ENCODE measurements around the gene KCNB1. TPM values are rescaled to one million over a fixed set of nuclear protein-coding genes. Genes with fewer than 3 reads are reported as not detected.

The KCNB1 gene
- total RNA-seq, 2 experiments from 2014 or later, result not detected

GRCh38 chr20:49496043-49496442, 13.6 kb upstream of the KCNB1 start:
- ChIA-PET CTCF (interaction anchor here (4.0 kb wide), 1 partner anchor 12 kb away, joined by 16 read pairs; no protein-coding TSS in a partner anchor), POLR2A (no interaction called here)
- DNase-seq (no peak), ATAC-seq (no peak)
- Mint-ChIP-seq H3K27me3 (ENCODE audit: low read depth) (peaks cover 35% of the 10 kb centered on the region), H3K27ac (no peak overlapping the region), H3K36me3 (ENCODE audit: low read depth) (no peaks in the 10 kb centered on the region), H3K4me3 (no peak overlapping the region), H3K9me3 (ENCODE audit: insufficient read depth) (no peaks in the 10 kb centered on the region), H3K4me1 (ENCODE audit: low read depth) (no peaks in the 10 kb centered on the region)

DNA sequence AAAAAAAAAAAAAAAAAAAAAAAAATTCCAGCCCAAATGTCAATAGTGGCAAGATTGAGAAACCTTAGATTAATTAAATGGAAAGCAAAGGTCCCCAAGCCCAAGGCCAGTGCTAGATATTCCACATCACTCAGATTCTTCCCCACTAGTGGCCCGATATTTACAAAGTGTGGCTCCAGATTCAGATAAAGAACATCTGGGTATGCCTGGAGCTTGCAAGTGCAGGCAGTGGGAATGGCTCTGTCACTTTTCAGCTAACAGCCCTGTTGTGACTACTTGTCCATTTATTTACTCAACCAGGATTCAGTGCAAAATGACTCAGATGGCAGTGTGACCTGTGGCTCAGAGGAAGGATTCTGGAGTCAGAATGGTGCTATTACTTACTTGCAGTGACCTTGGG, 8.2 kb upstream of the KCNB1 start:
- DNase-seq (no peak), ATAC-seq (no peak)
- Mint-ChIP-seq H3K27ac (no peak overlapping the region), H3K36me3 (ENCODE audit: low read depth) (no peaks in the 10 kb centered on the region), H3K9me3 (ENCODE audit: insufficient read depth) (no peaks in the 10 kb centered on the region), H3K4me3 (no peak overlapping the region), H3K4me1 (ENCODE audit: low read depth) (no peaks in the 10 kb centered on the region), H3K27me3 (ENCODE audit: low read depth) (peaks cover 43% of the 10 kb centered on the region)
- ChIA-PET POLR2A (no interaction called here), CTCF (no interaction called here)

- H3K36me3 Mint-ChIP-seq (ENCODE audit: low read depth), result no peaks in the 10 kb centered on the region
- ATAC-seq (no peak), DNase-seq (no peak)
- no peak overlapping the region for H3K27ac Mint-ChIP-seq
- H3K27me3 Mint-ChIP-seq (ENCODE audit: low read depth), result peaks cover 53% of the 10 kb centered on the region
- ChIA-PET CTCF (no interaction called here), POLR2A (no interaction called here)
- H3K4me1 Mint-ChIP-seq (ENCODE audit: low read depth), result no peaks in the 10 kb centered on the region
- no peak overlapping the region for H3K4me3 Mint-ChIP-seq
- H3K9me3 Mint-ChIP-seq (ENCODE audit: insufficient read depth), result no peaks in the 10 kb centered on the region
Measured at GRCh38 chr20:49489688-49490087, 7.2 kb upstream of the KCNB1 start.

- no peak overlapping the region for H3K27ac Mint-ChIP-seq
- peaks cover 3% of the 10 kb centered on the region for H3K4me1 Mint-ChIP-seq (ENCODE audit: low read depth)
- DNase-seq, result no peak
- ATAC-seq, result no peak
- no peaks in the 10 kb centered on the region for H3K36me3 Mint-ChIP-seq (ENCODE audit: low read depth)
- CTCF ChIA-PET, result interaction anchor here (2.9 kb wide), 1 partner anchor 151 kb away, joined by 23 read pairs; no protein-coding TSS in a partner anchor
- H3K4me3 Mint-ChIP-seq, result no peak overlapping the region
- peaks cover 51% of the 10 kb centered on the region for H3K27me3 Mint-ChIP-seq (ENCODE audit: low read depth)
- POLR2A ChIA-PET, result interaction anchor here (0.5 kb wide), 1 partner anchor 207 kb away, joined by 3 read pairs; no protein-coding TSS in a partner anchor
- H3K9me3 Mint-ChIP-seq (ENCODE audit: insufficient read depth), result no peaks in the 10 kb centered on the region
Measured at GRCh38 chr20:49486064-49486463, 3.6 kb upstream of the KCNB1 start.

DNA sequence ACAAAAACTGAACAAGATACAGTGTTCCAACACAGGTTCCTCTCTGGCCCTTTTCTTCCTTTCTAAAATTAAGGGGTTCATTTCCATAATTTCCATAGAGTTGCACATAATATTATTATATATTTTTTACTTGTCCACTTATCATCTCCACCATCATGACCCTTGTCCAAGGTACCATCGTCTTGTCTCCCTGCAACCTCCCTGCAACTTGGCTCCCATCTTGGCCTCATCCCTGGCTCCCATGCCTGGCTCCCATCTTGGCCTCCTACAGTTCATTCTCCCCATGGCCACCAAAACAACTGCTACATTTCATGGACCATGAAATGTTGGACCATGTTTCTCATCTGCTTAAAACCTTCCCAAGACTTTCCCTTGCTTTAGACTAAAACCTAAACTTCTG, 3.1 kb upstream of the KCNB1 start:
- Mint-ChIP-seq H3K4me3 (no peak overlapping the region), H3K4me1 (ENCODE audit: low read depth) (peaks cover 3% of the 10 kb centered on the region), H3K36me3 (ENCODE audit: low read depth) (no peaks in the 10 kb centered on the region), H3K27me3 (ENCODE audit: low read depth) (peaks cover 53% of the 10 kb centered on the region), H3K9me3 (ENCODE audit: insufficient read depth) (no peaks in the 10 kb centered on the region), H3K27ac (no peak overlapping the region)
- ATAC-seq (no peak), DNase-seq (no peak)
- CTCF ChIA-PET, result interaction anchor here (0.6 to 2.9 kb wide), 7 partner anchors 9 to 614 kb away, joined by 3 to 23 read pairs (median 6); no protein-coding TSS in a partner anchor
- POLR2A ChIA-PET, result interaction anchor here (1.0 kb wide), 1 partner anchor 31 kb away, joined by 3 read pairs; no protein-coding TSS in a partner anchor

DNA sequence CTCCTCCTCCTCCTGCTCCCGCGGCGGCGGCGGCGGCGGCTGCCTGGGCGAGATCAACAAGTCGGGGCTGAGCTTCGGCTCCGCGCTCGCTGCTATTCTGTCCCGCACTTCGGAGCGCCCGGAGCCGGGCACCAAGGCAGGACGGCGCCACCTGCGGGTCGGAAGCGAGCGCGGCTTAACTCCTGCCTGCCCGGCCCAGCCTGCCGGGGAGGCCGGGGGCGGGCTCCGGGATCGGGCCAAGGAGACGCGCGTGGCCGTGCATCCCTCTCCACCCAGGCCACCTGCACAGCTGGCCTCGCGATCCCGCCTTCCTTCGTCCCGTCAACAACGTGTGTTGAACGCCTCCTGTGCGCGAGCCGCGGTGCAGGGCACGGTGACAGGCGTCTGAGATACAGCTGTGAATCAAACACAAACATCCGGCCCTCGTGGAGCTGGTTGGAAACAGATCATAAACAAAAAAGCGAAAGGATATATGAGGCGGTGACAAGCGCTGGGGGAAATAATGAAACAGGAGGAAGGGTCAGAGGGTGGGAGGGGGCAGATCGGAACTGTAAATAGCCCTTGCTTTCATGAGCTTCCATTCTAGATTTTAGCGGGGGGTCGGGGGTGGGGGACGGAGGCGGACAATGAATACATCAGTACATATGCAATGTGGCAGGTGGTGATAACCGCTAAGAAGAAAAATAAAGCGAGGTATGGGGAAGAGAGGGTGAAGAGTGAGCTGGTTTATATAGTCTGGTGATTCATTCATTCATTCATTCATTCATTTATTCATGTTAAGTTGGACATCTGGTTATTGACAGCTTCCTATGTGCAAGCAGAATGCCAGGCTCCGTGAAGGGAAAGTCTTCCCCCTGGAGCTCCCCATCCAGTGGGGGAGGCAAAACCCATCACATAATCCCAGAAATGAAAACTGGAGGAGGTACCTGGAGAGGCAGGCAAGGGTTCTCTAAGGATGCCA, 2.0 kb upstream of the KCNB1 start:
- Mint-ChIP-seq H3K9me3 (ENCODE audit: insufficient read depth) (no peaks in the 10 kb centered on the region), H3K27me3 (ENCODE audit: low read depth) (peaks cover 49% of the 10 kb centered on the region), H3K4me1 (ENCODE audit: low read depth) (peaks cover 3% of the 10 kb centered on the region), H3K36me3 (ENCODE audit: low read depth) (no peaks in the 10 kb centered on the region), H3K4me3 (peak overlapping the region; percentile 68), H3K27ac (peak overlapping the region; percentile 11)
- peak; percentile 92 for ATAC-seq
- POLR2A ChIA-PET, result interaction anchor here (1.0 to 1.3 kb wide), 2 partner anchors 32 to 237 kb away, joined by 3 read pairs; no protein-coding TSS in a partner anchor
- CTCF ChIA-PET, result interaction anchor here (0.6 to 2.9 kb wide), 27 partner anchors 8 to 615 kb away, joined by 3 to 23 read pairs (median 4); no protein-coding TSS in a partner anchor
- peak; percentile 73 for DNase-seq

DNA sequence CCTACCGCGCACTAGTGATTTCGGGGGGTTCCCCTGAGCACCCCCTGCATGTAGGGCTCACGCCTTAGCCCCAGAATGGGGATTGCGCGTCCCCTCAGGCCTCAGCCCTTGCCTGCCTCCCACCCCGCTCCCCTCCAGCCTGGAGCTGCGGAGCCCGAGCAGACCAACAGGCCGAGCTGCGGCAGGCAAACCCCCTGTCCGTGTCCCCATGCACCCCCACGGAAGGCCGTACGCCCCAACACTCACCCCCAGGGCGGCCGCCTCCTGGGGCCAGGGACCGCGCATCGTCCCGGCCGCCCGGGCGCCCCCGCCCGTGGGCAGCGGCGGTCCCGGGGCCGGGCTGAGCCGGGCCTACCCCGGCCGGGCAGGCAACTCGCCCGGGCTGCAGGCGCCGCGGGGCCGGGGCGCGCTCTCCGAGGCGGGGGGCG, 1.2 kb upstream of the KCNB1 start:
- ChIA-PET POLR2A (interaction anchor here (1.3 kb wide), 1 partner anchor 236 kb away, joined by 3 read pairs; no protein-coding TSS in a partner anchor), CTCF (interaction anchor here (1.0 to 2.9 kb wide), 13 partner anchors 10 to 429 kb away, joined by 3 to 23 read pairs (median 4); no protein-coding TSS in a partner anchor)
- Mint-ChIP-seq H3K36me3 (ENCODE audit: low read depth) (no peaks in the 10 kb centered on the region), H3K9me3 (ENCODE audit: insufficient read depth) (no peaks in the 10 kb centered on the region), H3K4me1 (ENCODE audit: low read depth) (peaks cover 3% of the 10 kb centered on the region), H3K27me3 (ENCODE audit: low read depth) (peaks cover 49% of the 10 kb centered on the region), H3K4me3 (no peak overlapping the region), H3K27ac (no peak overlapping the region)
- DNase-seq (no peak), ATAC-seq (no peak)

- Mint-ChIP-seq H3K4me1 (ENCODE audit: low read depth) (peaks cover 3% of the 10 kb centered on the region), H3K27me3 (ENCODE audit: low read depth) (peaks cover 47% of the 10 kb centered on the region), H3K36me3 (ENCODE audit: low read depth) (no peaks in the 10 kb centered on the region), H3K9me3 (ENCODE audit: insufficient read depth) (no peaks in the 10 kb centered on the region), H3K4me3 (no peak overlapping the region), H3K27ac (no peak overlapping the region)
- DNase-seq (no peak), ATAC-seq (no peak)
- POLR2A ChIA-PET, result interaction anchor here (1.3 kb wide), 1 partner anchor 235 kb away, joined by 3 read pairs; no protein-coding TSS in a partner anchor
- CTCF ChIA-PET, result interaction anchor here (2.0 to 2.9 kb wide), 4 partner anchors 9 to 148 kb away, joined by 4 to 23 read pairs (median 18); no protein-coding TSS in a partner anchor
Measured at GRCh38 chr20:49483018-49483695, 689 bp upstream of the KCNB1 start.

DNA sequence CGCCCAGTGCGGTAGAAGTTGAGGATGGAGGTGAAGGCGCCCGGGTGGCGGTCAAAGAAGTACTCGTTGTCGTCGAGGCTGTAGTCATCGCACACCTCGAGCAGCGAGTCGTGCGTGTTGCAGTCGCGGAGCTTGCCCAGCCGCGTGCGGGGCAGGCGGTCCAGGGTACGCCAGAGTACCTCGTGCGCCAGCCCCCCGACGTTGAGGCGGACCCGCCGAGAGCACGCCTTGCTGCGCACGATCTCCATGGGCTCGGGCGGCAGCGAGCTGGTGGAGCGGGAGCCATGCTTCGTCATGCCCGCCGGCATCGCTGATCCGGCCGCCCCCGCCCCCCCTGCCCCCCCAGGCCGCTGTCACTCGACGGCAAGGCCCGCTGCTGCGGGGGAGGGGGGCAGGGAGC, 295 bp downstream of the KCNB1 start:
- DNase-seq (no peak), ATAC-seq (no peak)
- POLR2A ChIA-PET, result no interaction called here

GRCh38 chr20:49481116-49481515, 1.4 kb downstream of the KCNB1 start:
- no peaks in the 10 kb centered on the region for H3K36me3 Mint-ChIP-seq (ENCODE audit: low read depth)
- DNase-seq (no peak), ATAC-seq (no peak)
- POLR2A ChIA-PET, result no interaction called here
- H3K27me3 Mint-ChIP-seq (ENCODE audit: low read depth), result peaks cover 34% of the 10 kb centered on the region
- no peak overlapping the region for H3K27ac Mint-ChIP-seq
- CTCF ChIA-PET, result no interaction called here
- H3K4me1 Mint-ChIP-seq (ENCODE audit: low read depth), result peaks cover 3% of the 10 kb centered on the region
- H3K9me3 Mint-ChIP-seq (ENCODE audit: insufficient read depth), result no peaks in the 10 kb centered on the region
- no peak overlapping the region for H3K4me3 Mint-ChIP-seq

More for the DNA sequence above, 295 bp downstream of the KCNB1 start:
- CTCF ChIA-PET, result no interaction called here
- Mint-ChIP-seq H3K27me3 (ENCODE audit: low read depth) (peaks cover 41% of the 10 kb centered on the region), H3K36me3 (ENCODE audit: low read depth) (no peaks in the 10 kb centered on the region), H3K9me3 (ENCODE audit: insufficient read depth) (no peaks in the 10 kb centered on the region), H3K4me3 (no peak overlapping the region), H3K27ac (no peak overlapping the region), H3K4me1 (ENCODE audit: low read depth) (peaks cover 3% of the 10 kb centered on the region)

DNA sequence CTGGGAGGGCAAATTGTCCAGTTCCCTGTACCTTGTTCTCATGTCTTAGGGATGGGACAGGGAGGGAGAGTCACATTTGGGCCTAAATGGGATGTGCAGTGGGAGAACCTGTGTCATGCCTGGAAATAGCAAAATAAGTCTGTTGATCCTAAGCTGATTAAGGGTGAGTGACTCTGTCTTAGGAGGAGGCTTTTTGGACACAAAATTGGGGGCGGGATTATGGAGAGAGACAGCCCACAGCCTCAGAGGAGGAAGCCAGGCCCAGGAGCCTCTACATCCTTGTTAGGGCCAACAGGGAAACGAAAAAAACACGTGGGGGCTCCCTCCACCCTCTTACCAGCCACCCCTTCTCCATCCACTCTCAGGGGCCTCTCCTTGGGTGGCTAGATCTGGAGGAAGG, 2.2 kb downstream of the KCNB1 start:
- Mint-ChIP-seq H3K4me3 (no peak overlapping the region), H3K27ac (no peak overlapping the region), H3K4me1 (ENCODE audit: low read depth) (peaks cover 3% of the 10 kb centered on the region), H3K9me3 (ENCODE audit: insufficient read depth) (no peaks in the 10 kb centered on the region), H3K36me3 (ENCODE audit: low read depth) (no peaks in the 10 kb centered on the region), H3K27me3 (ENCODE audit: low read depth) (peaks cover 30% of the 10 kb centered on the region)
- POLR2A ChIA-PET, result no interaction called here
- ATAC-seq, result no peak
- CTCF ChIA-PET, result no interaction called here
- no peak for DNase-seq

All from activated CD8-positive, alpha-beta T cell treated with anti-CD3 and anti-CD28 coated beads, Interleukin-2, amount 10 ng/mL, durations not matched to agents 7 days and 5 days (primary cell).